ENCODE results near the gene FBLN2.

Gene FBLN2

GRCh38 chr3:13533885-13534301 is 15.0 kb upstream of the FBLN2 start:
- DNase-seq: no peak

GRCh38 chr3:13535526-13535875 is 13.4 kb upstream of the FBLN2 start:
- DNase-seq: no peak

- no peak for DNase-seq
Observed at GRCh38 chr3:13535905-13536304, 13.0 kb upstream of the FBLN2 start.

- no peak for DNase-seq
Observed at GRCh38 chr3:13536432-13536831, 12.5 kb upstream of the FBLN2 start.

- DNase-seq: no peak
Observed at GRCh38 chr3:13536832-13537231, 12.1 kb upstream of the FBLN2 start.

- no peak for DNase-seq
Observed at GRCh38 chr3:13537244-13537908, 11.5 kb upstream of the FBLN2 start.

- DNase-seq: no peak
Observed at GRCh38 chr3:13537909-13538296, 11.0 kb upstream of the FBLN2 start.

GRCh38 chr3:13538520-13539291 is 10.2 kb upstream of the FBLN2 start:
- no peak for DNase-seq

GRCh38 chr3:13539292-13539638 is 9.7 kb upstream of the FBLN2 start:
- no peak for DNase-seq

- no peak for DNase-seq
Observed at GRCh38 chr3:13539671-13540070, 9.3 kb upstream of the FBLN2 start.

- DNase-seq: no peak
Observed at GRCh38 chr3:13540297-13540995, 8.5 kb upstream of the FBLN2 start.

GRCh38 chr3:13541691-13542090 is 7.2 kb upstream of the FBLN2 start:
- no peak for DNase-seq

- no peak for DNase-seq
Observed at GRCh38 chr3:13542142-13542541, 6.8 kb upstream of the FBLN2 start.

GRCh38 chr3:13543253-13543652 is 5.7 kb upstream of the FBLN2 start:
- DNase-seq: no peak

GRCh38 chr3:13544293-13544831 is 4.6 kb upstream of the FBLN2 start:
- peak; percentile 76 for DNase-seq

GRCh38 chr3:13544951-13545651 is 3.8 kb upstream of the FBLN2 start:
- DNase-seq: no peak

- no peak for DNase-seq
Observed at GRCh38 chr3:13545952-13546454, 2.9 kb upstream of the FBLN2 start.

GRCh38 chr3:13546667-13547171 is 2.2 kb upstream of the FBLN2 start:
- DNase-seq: no peak

- DNase-seq: no peak
Observed at GRCh38 chr3:13547591-13548371, 1.1 kb upstream of the FBLN2 start.

GRCh38 chr3:13549623-13550422 is 898 bp downstream of the FBLN2 start:
- no peak for DNase-seq

- no peak for DNase-seq
Observed at GRCh38 chr3:13550423-13550690, 1.4 kb downstream of the FBLN2 start.
